ENCODE data around the gene GABRB1. TPM values are rescaled to one million over a fixed set of nuclear protein-coding genes. Genes with fewer than 3 reads are reported as not detected.
"Not testable (repeated sequence)": the region's sequence is repeated elsewhere in the genome, so short reads cannot be mapped to it uniquely, and the experiment has no call there.

The GABRB1 gene
- total and polyA plus RNA-seq, 12 donors = 0.22 to 0.69 (median 0.48) TPM; not detected in 8

GRCh38 chr4:47278631-47279030, 247.3 kb downstream of the GABRB1 start:
- DNase-seq = no peak
- Histone ChIP-seq H3K27ac (no peak overlapping the region), H3K27me3 (no peaks in the 10 kb centered on the region), H3K4me3 (no peak overlapping the region), H3K4me1 (replicated peaks in 1 of 2) (no peaks in the 10 kb centered on the region), H3K36me3 (replicated peaks in 1 of 2) (no peaks in the 10 kb centered on the region), H3K9me3 (replicated peaks in 1 of 3) (no peaks in the 10 kb centered on the region)
- 35 to 46% (median 41%) methylated on average over 2 of the region's 2 CpGs for WGBS, 4 donors
- intact Hi-C loops (cut with DNase I) = no loop called here
- TF ChIP-seq POLR2A (IDR thresholded peaks at IDR 0.05) (no peak), CTCF (IDR thresholded peaks at IDR 0.05) (no peak)

GRCh38 chr4:47287735-47288134, 256.4 kb downstream of the GABRB1 start:
- H3K27ac ChIP-seq = no peak overlapping the region
- no peaks in the 10 kb centered on the region for H3K9me3 ChIP-seq (replicated peaks in 1 of 3)
- TF ChIP-seq POLR2A (IDR thresholded peaks at IDR 0.05) (no peak), CTCF (IDR thresholded peaks at IDR 0.05) (no peak)
- no peak overlapping the region for H3K4me3 ChIP-seq
- WGBS, 4 donors = 62 to 91% (median 77%) methylated on average over 2 of the region's 2 CpGs
- H3K4me1 ChIP-seq (replicated peaks in 1 of 2) = no peaks in the 10 kb centered on the region
- no peaks in the 10 kb centered on the region for H3K36me3 ChIP-seq (replicated peaks in 1 of 2)
- H3K27me3 ChIP-seq = no peaks in the 10 kb centered on the region
- intact Hi-C loops (cut with DNase I) = no loop called here
- no peak for DNase-seq

- no peaks in the 10 kb centered on the region for H3K36me3 ChIP-seq (replicated peaks in 1 of 2)
- DNase-seq = no peak
- intact Hi-C loops (cut with DNase I) = no loop called here
These were observed 258.4 kb downstream of the GABRB1 start for GRCh38 chr4:47289805-47290204.

GRCh38 chr4:47290873-47291272, 259.5 kb downstream of the GABRB1 start:
- DNase-seq; H3K9me3 ChIP-seq (replicated peaks in 1 of 3); H3K4me1 ChIP-seq (replicated peaks in 1 of 2); H3K27me3 ChIP-seq; H3K4me3 ChIP-seq; intact Hi-C loops (cut with DNase I); H3K27ac ChIP-seq; H3K36me3 ChIP-seq (replicated peaks in 1 of 2): not testable (repeated sequence)
- WGBS, 4 donors = 79 to 84% (median 82%) methylated on average over 4 of the region's 4 CpGs

More at GRCh38 chr4:47289805-47290204, 258.4 kb downstream of the GABRB1 start:
- no peak overlapping the region for H3K27ac ChIP-seq
- no peaks in the 10 kb centered on the region for H3K4me1 ChIP-seq (replicated peaks in 1 of 2)
- no peaks in the 10 kb centered on the region for H3K9me3 ChIP-seq (replicated peaks in 1 of 3)
- no peak overlapping the region for H3K4me3 ChIP-seq
- TF ChIP-seq POLR2A (IDR thresholded peaks at IDR 0.05) (no peak), CTCF (IDR thresholded peaks at IDR 0.05) (no peak)
- no peaks in the 10 kb centered on the region for H3K27me3 ChIP-seq

GRCh38 chr4:47309165-47309564, 277.8 kb downstream of the GABRB1 start:
- intact Hi-C loops (cut with DNase I) = no loop called here
- DNase-seq = no peak
- no peak for TF ChIP-seq CTCF (IDR thresholded peaks at IDR 0.05)
- no peak for TF ChIP-seq POLR2A (IDR thresholded peaks at IDR 0.05)
- H3K4me1 ChIP-seq (replicated peaks in 1 of 2) = no peaks in the 10 kb centered on the region
- no peaks in the 10 kb centered on the region for H3K27me3 ChIP-seq
- no peaks in the 10 kb centered on the region for H3K36me3 ChIP-seq (replicated peaks in 1 of 2)
- no peaks in the 10 kb centered on the region for H3K9me3 ChIP-seq (replicated peaks in 1 of 3)
- H3K4me3 ChIP-seq = no peak overlapping the region
- H3K27ac ChIP-seq = no peak overlapping the region

Measured in adrenal gland (tissue), 12 donors.